Upper lobe of left lung (tissue), 6 donors: ENCODE measurements around the gene KRTAP10-11. TPM values are rescaled to one million over a fixed set of nuclear protein-coding genes. Genes with fewer than 3 reads are reported as not detected.

Experiments
- ATAC-seq, 2 donors: fragments of 200-7000 bp; cut with Tn5 transposase; one replicate each; pipeline ENCODE4 v1.9.1; 2022; ENCODE audit warnings: mild to moderate bottlenecking in 2 of 2, moderate library complexity in 2 of 2; ENCODE audit not compliant: low FRiP score in 2 of 2
- DNase-seq, 2 donors: peaks; one replicate each; pipeline ENCODE4 v3.0.0-alpha.2; 2019 to 2020
- H3K27ac ChIP-seq, 4 donors: fragments of 200-600 bp; sonication (generic); one replicate each; pipeline ENCODE4 v1.5.1; 2016 to 2019
- H3K27me3 ChIP-seq, 4 donors: fragments of 200-600 bp; sonication (generic); one replicate each; pipeline ENCODE4 v1.5.1; 2017 to 2019
- H3K36me3 ChIP-seq, 4 donors: fragments of 200-600 bp; sonication (generic); one replicate each; pipeline ENCODE4 v1.5.1; 2016 to 2019
- H3K4me1 ChIP-seq, 4 donors: fragments of 200-600 bp; sonication (generic); one replicate each; pipeline ENCODE4 v1.5.1; 2018 to 2019
- H3K4me3 ChIP-seq, 4 donors: fragments of 200-600 bp; sonication (generic); one replicate each; pipeline ENCODE4 v1.5.1; 2017 to 2019; ENCODE audit warnings: mild to moderate bottlenecking in 2 of 4, moderate library complexity in 1 of 4
- H3K9me3 ChIP-seq, 4 donors: fragments of 200-600 bp; sonication (generic); one replicate each; pipeline ENCODE4 v1.5.1; 2018 to 2019
- CTCF ChIP-seq, 6 experiments: fragments of 450-650 bp in 4 of 6; fragments of 200-600 bp in 2 of 6; sonication (generic) in 2 of 6; IDR thresholded peaks; one replicate each; pipeline ENCODE4 v1.5.1; 2016 to 2019; ENCODE audit warnings: antibody characterized with exemption in 6 of 6
- EP300 ChIP-seq, 4 donors: sonication (generic); formaldehyde crosslinking; IDR thresholded peaks; one replicate each; pipeline ENCODE4 v1.5.1; 2017; ENCODE audit warnings: antibody characterized with exemption in 4 of 4, control low read depth in 2 of 4
- POLR2A ChIP-seq, 4 donors: fragments of 450-650 bp; IDR thresholded peaks; one replicate each; pipeline ENCODE4 v1.5.1; 2016 to 2017; ENCODE audit warnings: antibody characterized with exemption in 4 of 4, mild to moderate bottlenecking in 2 of 4
- POLR2AphosphoS5 ChIP-seq, 2 donors: sonication (generic); formaldehyde crosslinking; IDR thresholded peaks; one replicate each; pipeline ENCODE4 v1.5.1; 2017; ENCODE audit warnings: antibody characterized with exemption in 2 of 2
- WGBS, 2 donors: methylation state at CpG; one replicate each; pipeline ENCODE4 v1.1.5; 2017 to 2018; 5-methylcytosine and 5-hydroxymethylcytosine counted together
- total RNA-seq, 6 donors: library from RNA; depleted of rRNA in 4 of 6; stranded (reverse); fragments of >200 nt in 4 of 6; gene quantifications; one replicate each; pipeline versions ENCODE4 v1.1.0 to v1.2.1, GENCODE V29; 2016 to 2021
- donor health status: DM: no; HTN: no; CAD: no; lungs with moderate emphysema.
- donor health status: DM: no; HTN: yes; CAD: no; lungs with severe emphysema.

The KRTAP10-11 gene
- total RNA-seq, 6 donors from 2014 or later, result not detected

GRCh38 chr21:44628707-44629391 lies 17.4 kb upstream of the KRTAP10-11 start:
- no peak for TF ChIP-seq EP300 (IDR thresholded peaks at IDR 0.05)
- TF ChIP-seq POLR2AphosphoS5 (IDR thresholded peaks at IDR 0.05), result no peak
- no peak for TF ChIP-seq CTCF (IDR thresholded peaks at IDR 0.05)
- TF ChIP-seq POLR2A (IDR thresholded peaks at IDR 0.05), result no peak
- peaks cover 9 to 25% (median 18%) of the 10 kb centered on the region in 4 donors for H3K9me3 ChIP-seq
- H3K36me3 ChIP-seq, result no peaks in the 10 kb centered on the region
- ATAC-seq (no peak), DNase-seq (peak in 1 of 2 donors; percentile 38)
- H3K4me3 ChIP-seq, result no peak overlapping the region
- H3K27me3 ChIP-seq, result no peaks in the 10 kb centered on the region
- WGBS, 2 donors, result 64 to 73% methylated on average over 5 to 16 of the region's 18 CpGs
- H3K4me1 ChIP-seq, result no peaks in the 10 kb centered on the region
- H3K27ac ChIP-seq, result no peak overlapping the region

- no peaks in the 10 kb centered on the region for H3K4me1 ChIP-seq
- TF ChIP-seq EP300 (IDR thresholded peaks at IDR 0.05) (no peak), CTCF (IDR thresholded peaks at IDR 0.05) (no peak), POLR2AphosphoS5 (IDR thresholded peaks at IDR 0.05) (no peak), POLR2A (IDR thresholded peaks at IDR 0.05) (no peak)
- no peak overlapping the region for H3K4me3 ChIP-seq
- no peaks in the 10 kb centered on the region for H3K27me3 ChIP-seq
- no peaks in the 10 kb centered on the region for H3K36me3 ChIP-seq
- H3K9me3 ChIP-seq, result peaks cover 6 to 16% (median 13%) of the 10 kb centered on the region in 4 donors
- no peak overlapping the region for H3K27ac ChIP-seq
- WGBS, 2 donors, result 58 to 72% methylated on average over 2 of the region's 2 CpGs
- DNase-seq (no peak), ATAC-seq (no peak)
These were observed 15.8 kb upstream of the KRTAP10-11 start for GRCh38 chr21:44630440-44630839.

- peaks cover 6 to 16% (median 13%) of the 10 kb centered on the region in 4 donors for H3K9me3 ChIP-seq
- H3K36me3 ChIP-seq, result no peaks in the 10 kb centered on the region
- H3K4me3 ChIP-seq, result no peak overlapping the region
- WGBS, 2 donors, result 82 to 92% methylated on average over 1 of the region's 1 CpG
- no peaks in the 10 kb centered on the region for H3K4me1 ChIP-seq
- DNase-seq, result no peak
- no peak for ATAC-seq
- H3K27ac ChIP-seq, result no peak overlapping the region
- no peaks in the 10 kb centered on the region for H3K27me3 ChIP-seq
- no peak for TF ChIP-seq POLR2AphosphoS5 (IDR thresholded peaks at IDR 0.05)
- no peak for TF ChIP-seq POLR2A (IDR thresholded peaks at IDR 0.05)
- no peak for TF ChIP-seq EP300 (IDR thresholded peaks at IDR 0.05)
- TF ChIP-seq CTCF (IDR thresholded peaks at IDR 0.05), result no peak
These were observed 14.1 kb upstream of the KRTAP10-11 start for GRCh38 chr21:44632067-44632466.

- peaks cover 5 to 12% (median 9%) of the 10 kb centered on the region in 4 donors for H3K9me3 ChIP-seq
- no peak for ATAC-seq
- no peaks in the 10 kb centered on the region for H3K4me1 ChIP-seq
- H3K4me3 ChIP-seq, result no peak overlapping the region
- TF ChIP-seq POLR2AphosphoS5 (IDR thresholded peaks at IDR 0.05) (no peak), CTCF (IDR thresholded peaks at IDR 0.05) (no peak), POLR2A (IDR thresholded peaks at IDR 0.05) (no peak), EP300 (IDR thresholded peaks at IDR 0.05) (no peak)
- H3K27ac ChIP-seq, result no peak overlapping the region
- H3K36me3 ChIP-seq, result no peaks in the 10 kb centered on the region
- 80 to 87% methylated on average over 12 to 15 of the region's 15 CpGs for WGBS, 2 donors
- no peak for DNase-seq
- H3K27me3 ChIP-seq, result no peaks in the 10 kb centered on the region
These were observed 9.8 kb upstream of the KRTAP10-11 start for GRCh38 chr21:44636209-44637017.
